Lower leg skin (tissue), 4 donors: ENCODE data around the gene KIF26B. TPM values are rescaled to one million over a fixed set of nuclear protein-coding genes. Genes with fewer than 3 reads are reported as not detected.
A peak's percentile ranks its signal among the peaks of the same experiment; 100 is the strongest.

Experiments
- DNase-seq, 2 donors: peaks; one replicate each; pipeline ENCODE4 v3.0.0-alpha.2; 2019; ENCODE audit warnings: low spot score in 2 of 2
- H3K4me3 ChIP-seq: fragments of 200-600 bp; sonication (generic); 2 replicates; pipeline ENCODE4 v1.5.1; 2017; ENCODE audit warnings: mild to moderate bottlenecking, low read depth; ENCODE audit not compliant: poor library complexity, severe bottlenecking
- CTCF ChIP-seq, 3 donors: fragments of 450-650 bp; IDR thresholded peaks; one replicate each; pipeline ENCODE4 v1.5.1; 2016; ENCODE audit warnings: antibody characterized with exemption in 3 of 3, mild to moderate bottlenecking in 3 of 3, moderate library complexity in 2 of 3
- POLR2A ChIP-seq, 2 donors: fragments of 450-650 bp; IDR thresholded peaks; one replicate each; pipeline ENCODE4 v1.6.1; 2016 to 2017; ENCODE audit warnings: antibody characterized with exemption in 2 of 2, mild to moderate bottlenecking in 1 of 2, moderate library complexity in 1 of 2
- WGBS, 2 donors: methylation state at CpG; one replicate each; pipeline ENCODE4 v1.1.5; 2018; 5-methylcytosine and 5-hydroxymethylcytosine counted together
- intact Hi-C: fragments of 100-400 bp; cut with DNase I; formaldehyde crosslinking; loops from one replicate; pipeline ENCODE4 v1.15.0; 2023; ENCODE audit warnings: low total_unique reads
- total RNA-seq, 4 donors: library from RNA; depleted of rRNA; stranded (reverse); fragments of >200 nt; gene quantifications; one replicate each; pipeline ENCODE4 v1.1.0, GENCODE V29; 2016

The KIF26B gene
- total RNA-seq, 4 donors from 2014 or later: 3.9 to 6.6 (median 5.7) TPM

GRCh38 chr1:245537992-245538391, 383.2 kb downstream of the KIF26B start:
- TF ChIP-seq POLR2A (IDR thresholded peaks at IDR 0.05) (no peak), CTCF (IDR thresholded peaks at IDR 0.05) (no peak)
- DNase-seq: peak in 1 of 2 donors; percentile 23
- no peak overlapping the region for H3K4me3 ChIP-seq
- WGBS, 2 donors: 93 to 95% methylated on average over 3 of the region's 3 CpGs
- intact Hi-C loops: no loop called here

- 88 to 99% methylated on average over 3 of the region's 3 CpGs for WGBS, 2 donors
Measured at GRCh38 chr1:245538671-245539070, 383.9 kb downstream of the KIF26B start.

GRCh38 chr1:245541369-245541768, 386.6 kb downstream of the KIF26B start:
- 90 to 95% methylated on average over 14 of the region's 14 CpGs for WGBS, 2 donors
- no peak overlapping the region for H3K4me3 ChIP-seq
- DNase-seq: no peak
- intact Hi-C loops: no loop called here
- no peak for TF ChIP-seq CTCF (IDR thresholded peaks at IDR 0.05)
- no peak for TF ChIP-seq POLR2A (IDR thresholded peaks at IDR 0.05)

More at GRCh38 chr1:245538671-245539070, 383.9 kb downstream of the KIF26B start:
- TF ChIP-seq CTCF (IDR thresholded peaks at IDR 0.05): no peak
- TF ChIP-seq POLR2A (IDR thresholded peaks at IDR 0.05): no peak
- peak in 1 of 2 donors; percentile 17 for DNase-seq
- H3K4me3 ChIP-seq: no peak overlapping the region
- intact Hi-C loops: no loop called here

GRCh38 chr1:245542365-245542764, 387.6 kb downstream of the KIF26B start:
- no peak overlapping the region for H3K4me3 ChIP-seq
- intact Hi-C loops: no loop called here
- WGBS, 2 donors: 95 to 97% methylated on average over 6 of the region's 6 CpGs
- peak in 1 of 2 donors; percentile 45 for DNase-seq
- TF ChIP-seq POLR2A (IDR thresholded peaks at IDR 0.05): no peak
- TF ChIP-seq CTCF (IDR thresholded peaks at IDR 0.05): no peak

- peak in 1 of 2 donors; percentile 50 for DNase-seq
- WGBS, 2 donors: 98 to 99% methylated on average over 5 of the region's 5 CpGs
- H3K4me3 ChIP-seq: no peak overlapping the region
- TF ChIP-seq POLR2A (IDR thresholded peaks at IDR 0.05): no peak
- no peak for TF ChIP-seq CTCF (IDR thresholded peaks at IDR 0.05)
- intact Hi-C loops: no loop called here
Measured at GRCh38 chr1:245544236-245544635, 389.5 kb downstream of the KIF26B start.

GRCh38 chr1:245546875-245547274, 392.1 kb downstream of the KIF26B start:
- WGBS, 2 donors: 75 to 90% methylated on average over 16 of the region's 16 CpGs
- intact Hi-C loops: no loop called here
- no peak for TF ChIP-seq CTCF (IDR thresholded peaks at IDR 0.05)
- no peak for TF ChIP-seq POLR2A (IDR thresholded peaks at IDR 0.05)
- peak in 1 of 2 donors; percentile 25 for DNase-seq
- H3K4me3 ChIP-seq: no peak overlapping the region
